NB4 (cell line): ENCODE results near the gene CCL1.

ENCODE experiments used
- MYC ChIP-seq: IDR thresholded peaks from 2 replicates; pipeline ENCODE4 v1.6.1; 2011; ENCODE audit warnings: low read depth, low read length
- POLR2A ChIP-seq: IDR thresholded peaks from 2 replicates; pipeline ENCODE4 v1.6.1; 2011; ENCODE audit warnings: mild to moderate bottlenecking; ENCODE audit not compliant: insufficient read length; ENCODE audit errors: extremely low read depth
- TF ChIP-seq, protein P1 (sequence below): IDR thresholded peaks from one replicate; pipeline ENCODE4 v1.5.1; 2012; ENCODE audit warnings: low read depth, low read length
- TF ChIP-seq, protein P2 (sequence below): IDR thresholded peaks from 2 replicates; pipeline ENCODE4 v1.6.1; 2011; ENCODE audit warnings: low read depth, low read length

DNA sequence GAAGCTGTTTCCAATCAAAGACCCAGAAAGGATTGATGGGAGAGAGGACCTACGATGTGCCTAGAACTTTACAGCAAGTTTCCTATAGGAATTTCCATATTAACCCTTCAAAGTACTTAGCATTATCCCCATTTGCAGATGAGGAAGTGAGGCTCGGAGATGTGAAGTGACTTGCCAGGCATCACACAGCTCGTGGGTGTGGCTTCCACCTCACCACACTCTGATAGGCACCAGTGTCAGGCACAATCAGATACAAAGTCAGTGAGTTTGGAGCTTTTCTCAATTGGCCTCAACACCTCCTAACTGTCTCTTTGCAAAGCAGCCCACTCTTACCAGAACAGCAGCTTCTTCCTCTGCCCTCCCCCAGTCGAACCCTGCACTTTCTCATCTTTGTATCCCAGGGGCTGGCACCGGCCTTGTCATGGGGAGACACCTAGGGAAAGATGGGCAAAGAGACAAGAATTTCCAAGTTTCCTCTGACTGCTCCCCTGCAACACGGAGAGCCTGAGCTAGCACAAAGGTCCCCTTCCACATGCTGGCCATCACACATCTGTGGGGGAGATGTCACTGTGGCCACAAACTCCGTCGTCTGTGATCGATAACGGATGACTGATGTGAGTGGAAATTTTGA is 37.4 kb upstream of the CCL1 start:
- TF ChIP-seq, protein P1, sequence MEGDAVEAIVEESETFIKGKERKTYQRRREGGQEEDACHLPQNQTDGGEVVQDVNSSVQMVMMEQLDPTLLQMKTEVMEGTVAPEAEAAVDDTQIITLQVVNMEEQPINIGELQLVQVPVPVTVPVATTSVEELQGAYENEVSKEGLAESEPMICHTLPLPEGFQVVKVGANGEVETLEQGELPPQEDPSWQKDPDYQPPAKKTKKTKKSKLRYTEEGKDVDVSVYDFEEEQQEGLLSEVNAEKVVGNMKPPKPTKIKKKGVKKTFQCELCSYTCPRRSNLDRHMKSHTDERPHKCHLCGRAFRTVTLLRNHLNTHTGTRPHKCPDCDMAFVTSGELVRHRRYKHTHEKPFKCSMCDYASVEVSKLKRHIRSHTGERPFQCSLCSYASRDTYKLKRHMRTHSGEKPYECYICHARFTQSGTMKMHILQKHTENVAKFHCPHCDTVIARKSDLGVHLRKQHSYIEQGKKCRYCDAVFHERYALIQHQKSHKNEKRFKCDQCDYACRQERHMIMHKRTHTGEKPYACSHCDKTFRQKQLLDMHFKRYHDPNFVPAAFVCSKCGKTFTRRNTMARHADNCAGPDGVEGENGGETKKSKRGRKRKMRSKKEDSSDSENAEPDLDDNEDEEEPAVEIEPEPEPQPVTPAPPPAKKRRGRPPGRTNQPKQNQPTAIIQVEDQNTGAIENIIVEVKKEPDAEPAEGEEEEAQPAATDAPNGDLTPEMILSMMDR = no peak
- TF ChIP-seq POLR2A (no peak), MYC (no peak)
- TF ChIP-seq, protein P2, sequence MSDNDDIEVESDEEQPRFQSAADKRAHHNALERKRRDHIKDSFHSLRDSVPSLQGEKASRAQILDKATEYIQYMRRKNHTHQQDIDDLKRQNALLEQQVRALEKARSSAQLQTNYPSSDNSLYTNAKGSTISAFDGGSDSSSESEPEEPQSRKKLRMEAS = no peak
